ENCODE measurements around the gene RGS12.

RGS12 gene

GRCh38 chr4:3280466-3280865, 12.4 kb upstream of the RGS12 start:
- DNase-seq = no peak

DNA sequence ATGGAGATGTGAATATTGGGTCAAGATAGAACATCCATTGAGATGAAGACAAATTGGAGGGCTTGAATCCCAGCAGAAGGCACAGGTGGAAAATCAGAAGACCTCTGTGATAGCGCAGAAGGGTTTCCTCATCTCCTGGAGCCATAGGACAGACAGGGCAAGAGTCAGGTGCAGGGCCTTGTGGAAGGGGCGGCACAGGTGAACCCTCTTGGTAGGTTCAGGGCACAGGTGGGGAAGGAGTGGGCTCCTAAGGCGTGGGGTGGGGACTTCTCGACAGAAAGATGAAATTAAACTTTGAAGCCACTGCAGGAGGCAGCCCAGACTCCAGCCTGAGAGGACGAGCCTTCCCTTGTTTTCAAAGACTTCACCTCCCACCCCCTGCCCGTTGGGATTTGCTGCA, 9.3 kb upstream of the RGS12 start:
- DNase-seq = no peak

- no peak for DNase-seq
Observed at GRCh38 chr4:3283916-3284315, 8.9 kb upstream of the RGS12 start.

GRCh38 chr4:3284734-3285557, 7.9 kb upstream of the RGS12 start:
- no peak for DNase-seq

GRCh38 chr4:3285558-3286334, 7.1 kb upstream of the RGS12 start:
- DNase-seq = peak; percentile 29

GRCh38 chr4:3286335-3287175, 6.3 kb upstream of the RGS12 start:
- no peak for DNase-seq

- DNase-seq = no peak
Observed at GRCh38 chr4:3287271-3287971, 5.4 kb upstream of the RGS12 start.

- DNase-seq = no peak
Observed at GRCh38 chr4:3287972-3288570, 4.8 kb upstream of the RGS12 start.

- DNase-seq = no peak
Observed at GRCh38 chr4:3288571-3289094, 4.2 kb upstream of the RGS12 start.

GRCh38 chr4:3290476-3290875, 2.3 kb upstream of the RGS12 start:
- no peak for DNase-seq

- DNase-seq = no peak
Observed at GRCh38 chr4:3290889-3291321, 1.9 kb upstream of the RGS12 start.

DNA sequence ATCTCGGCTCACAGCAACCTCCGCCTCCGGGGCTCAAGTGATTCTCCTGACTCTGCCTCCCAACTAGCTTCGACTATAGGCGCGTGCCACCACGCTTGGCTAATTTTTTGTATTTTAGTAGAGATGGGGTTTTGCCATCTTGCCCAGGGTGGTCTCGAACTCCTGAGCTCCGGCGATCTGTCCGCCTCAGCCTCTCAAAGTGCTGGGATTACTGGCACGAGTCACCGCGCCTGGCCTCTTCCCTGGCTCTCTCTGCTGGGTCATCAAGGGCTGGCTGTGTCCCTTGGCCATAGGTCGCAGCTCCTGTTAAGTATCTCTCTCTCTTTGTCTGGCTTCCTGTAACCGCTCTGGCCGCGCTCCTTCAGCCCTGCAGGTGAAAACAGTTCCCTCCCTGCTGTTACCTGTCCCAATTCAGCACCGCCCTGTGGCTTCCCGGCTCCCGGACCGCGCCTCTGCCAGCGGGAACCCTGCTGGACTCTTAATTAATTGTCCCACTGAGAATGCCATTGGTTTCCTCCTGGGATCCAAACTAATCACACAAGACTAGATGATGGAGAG, 1.3 kb upstream of the RGS12 start:
- DNase-seq = peak; percentile 5

GRCh38 chr4:3291969-3292570, 751 bp upstream of the RGS12 start:
- DNase-seq = peak; percentile 4

DNA sequence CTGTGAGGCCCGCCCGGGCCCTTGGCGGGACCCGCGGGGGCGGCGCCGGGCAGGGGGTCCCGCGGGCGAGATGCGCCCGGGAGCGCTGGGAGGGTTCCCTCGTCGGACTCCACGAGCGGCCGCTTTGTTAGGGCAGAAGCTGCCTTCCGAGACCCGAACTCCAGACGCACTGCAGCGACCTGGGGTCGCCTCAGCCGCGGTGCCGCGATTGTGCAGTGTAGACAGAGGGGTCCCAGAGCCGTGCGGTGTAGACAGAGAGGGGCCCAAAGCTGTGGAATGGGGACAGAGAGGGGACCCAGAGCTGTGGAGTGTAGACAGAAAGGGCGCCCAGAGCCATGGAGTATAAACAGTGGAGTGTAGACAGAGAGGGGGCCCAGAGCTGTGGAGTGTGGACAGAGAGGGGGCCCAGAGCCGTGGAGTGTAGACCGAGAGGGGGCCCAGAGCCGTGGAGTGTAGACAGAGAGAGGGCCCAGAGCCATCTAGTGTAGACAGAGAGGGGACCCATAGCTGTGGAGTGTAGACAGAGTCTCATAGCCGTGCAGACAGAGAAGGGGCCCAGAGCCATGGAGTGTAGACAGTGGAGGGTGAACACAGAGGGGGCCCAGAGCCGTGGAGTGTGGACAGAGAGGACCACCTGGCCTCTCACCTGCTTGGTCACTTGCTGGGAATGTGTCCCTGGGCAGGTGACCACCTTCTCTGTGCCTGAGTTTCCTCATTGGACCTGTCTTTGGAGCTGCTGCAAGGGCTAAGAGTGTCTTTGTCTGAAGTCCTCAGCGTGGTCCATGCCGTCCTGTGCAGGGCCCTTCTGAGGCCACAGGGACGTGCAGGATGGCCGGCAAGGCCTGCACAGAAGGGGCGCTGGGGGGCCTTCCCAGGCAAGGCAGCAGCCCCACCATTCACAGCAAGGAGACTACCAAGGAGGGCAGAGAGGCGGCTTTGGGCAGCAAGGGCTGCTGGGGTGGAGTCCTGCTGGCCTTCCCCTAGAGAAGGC, 875 bp downstream of the RGS12 start:
- peak; percentile 3 for DNase-seq

- no peak for DNase-seq
Observed at GRCh38 chr4:3294401-3295241, 1.8 kb downstream of the RGS12 start.

- DNase-seq = no peak
Observed at GRCh38 chr4:3295837-3296624, 3.2 kb downstream of the RGS12 start.

DNA sequence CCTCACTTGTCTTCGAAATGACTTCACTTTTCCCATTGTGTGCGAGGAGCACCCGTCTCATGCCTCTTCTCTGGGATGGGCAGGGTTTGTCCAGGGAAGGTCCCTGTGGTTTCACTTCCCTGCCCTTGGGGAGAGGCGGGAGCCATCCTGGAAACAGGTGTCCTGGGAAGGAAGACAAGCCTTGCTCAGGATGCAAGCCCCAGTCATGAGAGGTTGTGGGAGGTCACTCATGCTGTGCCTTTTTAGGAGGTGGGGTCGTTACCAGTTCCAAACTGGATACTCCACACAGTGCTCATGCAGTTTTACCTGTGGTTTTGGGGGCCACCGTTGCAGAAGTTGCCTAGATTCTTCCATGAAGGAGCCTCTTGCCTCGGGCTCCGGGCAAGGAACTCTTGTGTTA, 3.8 kb downstream of the RGS12 start:
- no peak for DNase-seq
